ENCODE data around the gene ATP8B1. TPM values are rescaled to one million over a fixed set of nuclear protein-coding genes. Genes with fewer than 3 reads are reported as not detected.

ATP8B1 gene
- total RNA-seq, 2 experiments from 2014 or later: not detected

- DNase-seq (no peak), ATAC-seq (ENCODE audit: poor library complexity) (no peak)
- H3K36me3 ChIP-seq (ENCODE audit: insufficient read depth, low read length): no peaks in the 10 kb centered on the region
- H3K9me3 ChIP-seq (ENCODE audit: control insufficient read depth in 1 of 2, insufficient read depth in 1 of 2, low read length in 2 of 2): peaks cover 29 to 46% of the 10 kb centered on the region in 2 experiments
- Mint-ChIP-seq H3K27ac (no peak overlapping the region), H3K4me1 (ENCODE audit: low read depth) (no peaks in the 10 kb centered on the region), H3K27me3 (no peaks in the 10 kb centered on the region), H3K9me3 (peaks cover 4% of the 10 kb centered on the region), H3K4me3 (no peak overlapping the region), H3K36me3 (ENCODE audit: low read depth) (peaks cover 42% of the 10 kb centered on the region)
- no peaks in the 10 kb centered on the region for H3K27me3 ChIP-seq (ENCODE audit: control insufficient read depth in 1 of 2, insufficient read depth in 2 of 2, low read length in 2 of 2)
- CTCF ChIA-PET: no interaction called here
- no peak overlapping the region for H3K4me3 ChIP-seq (ENCODE audit: low read length)
- POLR2A ChIA-PET: no interaction called here
- no peaks in the 10 kb centered on the region for H3K4me1 ChIP-seq (ENCODE audit: insufficient read depth, low read length)
- no peak overlapping the region for H3K27ac ChIP-seq (ENCODE audit: low read depth in 1 of 2, low read length in 2 of 2)
- intact Hi-C loops (cut with DNase I, micrococcal nuclease): no loop called here
- TF ChIP-seq CTCF (IDR thresholded peaks at IDR 0.05): no peak
Observed at GRCh38 chr18:57716549-57716948, 86.6 kb downstream of the ATP8B1 start.

DNA sequence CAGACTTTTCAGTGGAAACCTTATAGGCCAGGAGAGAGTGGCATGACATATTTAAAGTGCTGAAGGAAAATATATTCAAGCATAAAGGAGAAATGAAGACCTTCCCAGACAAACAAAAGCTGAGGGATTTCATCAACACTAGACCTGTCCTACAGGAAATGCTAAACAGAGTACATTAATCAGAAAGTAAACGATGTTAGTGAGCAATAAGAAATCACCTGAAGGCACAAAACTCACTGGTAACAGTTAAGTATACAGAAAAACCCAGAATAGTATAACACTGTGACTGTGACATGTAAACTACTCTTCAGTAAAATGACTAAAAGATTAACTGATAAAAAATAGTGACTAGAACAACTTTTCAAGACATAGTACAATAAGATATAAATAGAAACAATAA is 87.4 kb downstream of the ATP8B1 start:
- Mint-ChIP-seq H3K27me3 (no peaks in the 10 kb centered on the region), H3K4me1 (ENCODE audit: low read depth) (no peaks in the 10 kb centered on the region), H3K9me3 (peaks cover 4% of the 10 kb centered on the region), H3K4me3 (no peak overlapping the region), H3K27ac (no peak overlapping the region), H3K36me3 (ENCODE audit: low read depth) (peaks cover 51% of the 10 kb centered on the region)
- no peak overlapping the region for H3K27ac ChIP-seq (ENCODE audit: low read depth in 1 of 2, low read length in 2 of 2)
- no peaks in the 10 kb centered on the region for H3K27me3 ChIP-seq (ENCODE audit: control insufficient read depth in 1 of 2, insufficient read depth in 2 of 2, low read length in 2 of 2)
- DNase-seq (no peak), ATAC-seq (ENCODE audit: poor library complexity) (no peak)
- no peaks in the 10 kb centered on the region for H3K36me3 ChIP-seq (ENCODE audit: insufficient read depth, low read length)
- intact Hi-C loops (cut with DNase I, micrococcal nuclease): no loop called here
- H3K4me3 ChIP-seq (ENCODE audit: low read length): no peak overlapping the region
- H3K4me1 ChIP-seq (ENCODE audit: insufficient read depth, low read length): no peaks in the 10 kb centered on the region
- ChIA-PET CTCF (no interaction called here), POLR2A (no interaction called here)
- no peak for TF ChIP-seq CTCF (IDR thresholded peaks at IDR 0.05)
- peaks cover 29 to 50% of the 10 kb centered on the region in 2 experiments for H3K9me3 ChIP-seq (ENCODE audit: control insufficient read depth in 1 of 2, insufficient read depth in 1 of 2, low read length in 2 of 2)

DNA sequence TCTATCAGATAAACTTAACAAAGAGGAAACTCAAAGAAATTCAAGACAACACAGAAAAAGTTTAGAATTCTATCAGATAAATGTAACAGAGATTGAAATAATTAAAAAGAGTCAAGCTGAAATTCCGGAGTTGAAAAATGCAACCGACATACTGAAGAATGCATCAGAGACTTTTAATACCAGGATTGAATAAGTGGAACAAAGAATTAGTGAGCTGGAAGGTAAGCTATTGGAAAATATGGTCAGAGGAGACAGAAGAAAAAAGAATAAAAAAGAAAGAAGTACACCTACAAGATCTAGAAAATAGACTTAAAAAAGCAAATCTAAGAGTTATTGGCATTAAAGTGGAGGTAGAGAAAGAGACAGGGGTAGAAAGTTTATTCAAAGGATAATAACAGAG is 88.0 kb downstream of the ATP8B1 start:
- no peak overlapping the region for H3K4me3 ChIP-seq (ENCODE audit: low read length)
- ATAC-seq (ENCODE audit: poor library complexity) (no peak), DNase-seq (no peak)
- peaks cover 57% of the 10 kb centered on the region for H3K36me3 Mint-ChIP-seq (ENCODE audit: low read depth)
- H3K27me3 ChIP-seq (ENCODE audit: control insufficient read depth in 1 of 2, insufficient read depth in 2 of 2, low read length in 2 of 2): no peaks in the 10 kb centered on the region
- H3K9me3 ChIP-seq (ENCODE audit: control insufficient read depth in 1 of 2, insufficient read depth in 1 of 2, low read length in 2 of 2): peaks cover 29 to 54% of the 10 kb centered on the region in 2 experiments
- POLR2A ChIA-PET: no interaction called here
- H3K36me3 ChIP-seq (ENCODE audit: insufficient read depth, low read length): no peaks in the 10 kb centered on the region
- H3K27ac Mint-ChIP-seq: no peak overlapping the region
- H3K4me1 Mint-ChIP-seq (ENCODE audit: low read depth): no peaks in the 10 kb centered on the region
- TF ChIP-seq CTCF (IDR thresholded peaks at IDR 0.05): no peak
- no peaks in the 10 kb centered on the region for H3K27me3 Mint-ChIP-seq
- no peak overlapping the region for H3K27ac ChIP-seq (ENCODE audit: low read depth in 1 of 2, low read length in 2 of 2)
- H3K9me3 Mint-ChIP-seq: peaks cover 6% of the 10 kb centered on the region
- no peak overlapping the region for H3K4me3 Mint-ChIP-seq
- intact Hi-C loops (cut with DNase I, micrococcal nuclease): no loop called here
- H3K4me1 ChIP-seq (ENCODE audit: insufficient read depth, low read length): no peaks in the 10 kb centered on the region
- CTCF ChIA-PET: no interaction called here
